Adrenal gland (tissue), 5 donors: ENCODE data around the gene RBFOX1.

ENCODE experiments used
- POLR2A ChIP-seq, 2 donors: fragments of 450-650 bp; IDR thresholded peaks; one replicate each; pipeline ENCODE4 v1.6.1; 2017; ENCODE audit warnings: antibody characterized with exemption in 2 of 2, mild to moderate bottlenecking in 2 of 2, moderate library complexity in 1 of 2
- TF ChIP-seq, protein P1 (sequence below), 6 experiments: fragments of 450-650 bp in 4 of 6; fragments of 200-600 bp in 2 of 6; sonication (generic) in 1 of 6; IDR thresholded peaks; 1 replicate in 5 of 6; 2 replicates in 1 of 6; pipeline versions ENCODE4 v1.5.1 to v1.8.0; 2016 to 2021; ENCODE audit warnings: antibody characterized with exemption in 6 of 6, mild to moderate bottlenecking in 2 of 6, moderate library complexity in 1 of 6
- donor health status: DM: no; HTN: no; CAD: no.

DNA sequence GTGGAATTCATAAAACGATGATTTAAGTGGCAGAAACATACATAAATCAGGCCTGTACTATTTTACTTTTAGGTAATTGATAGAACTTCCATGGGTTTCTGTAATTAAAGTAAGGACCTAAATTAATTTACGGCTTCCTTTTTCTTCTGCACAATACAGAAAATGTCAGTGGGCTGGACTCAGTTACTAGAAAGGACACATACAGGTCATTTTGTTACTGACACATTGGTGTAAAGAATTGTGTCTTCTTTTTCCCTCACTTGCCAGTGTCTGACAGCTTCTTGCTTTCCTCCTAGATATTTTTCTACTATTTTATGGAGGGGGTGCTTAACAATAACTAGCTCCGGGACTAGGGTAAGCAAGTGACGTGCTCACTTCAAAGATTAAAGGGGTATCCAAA is 304.8 kb downstream of the RBFOX1 start:
- TF ChIP-seq, protein P1, sequence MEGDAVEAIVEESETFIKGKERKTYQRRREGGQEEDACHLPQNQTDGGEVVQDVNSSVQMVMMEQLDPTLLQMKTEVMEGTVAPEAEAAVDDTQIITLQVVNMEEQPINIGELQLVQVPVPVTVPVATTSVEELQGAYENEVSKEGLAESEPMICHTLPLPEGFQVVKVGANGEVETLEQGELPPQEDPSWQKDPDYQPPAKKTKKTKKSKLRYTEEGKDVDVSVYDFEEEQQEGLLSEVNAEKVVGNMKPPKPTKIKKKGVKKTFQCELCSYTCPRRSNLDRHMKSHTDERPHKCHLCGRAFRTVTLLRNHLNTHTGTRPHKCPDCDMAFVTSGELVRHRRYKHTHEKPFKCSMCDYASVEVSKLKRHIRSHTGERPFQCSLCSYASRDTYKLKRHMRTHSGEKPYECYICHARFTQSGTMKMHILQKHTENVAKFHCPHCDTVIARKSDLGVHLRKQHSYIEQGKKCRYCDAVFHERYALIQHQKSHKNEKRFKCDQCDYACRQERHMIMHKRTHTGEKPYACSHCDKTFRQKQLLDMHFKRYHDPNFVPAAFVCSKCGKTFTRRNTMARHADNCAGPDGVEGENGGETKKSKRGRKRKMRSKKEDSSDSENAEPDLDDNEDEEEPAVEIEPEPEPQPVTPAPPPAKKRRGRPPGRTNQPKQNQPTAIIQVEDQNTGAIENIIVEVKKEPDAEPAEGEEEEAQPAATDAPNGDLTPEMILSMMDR (IDR thresholded peaks at IDR 0.05): no peak
- no peak for TF ChIP-seq POLR2A (IDR thresholded peaks at IDR 0.05)
